Fibroblast of villous mesenchyme (primary cell): ENCODE measurements around the gene CD226. TPM values are rescaled to one million over a fixed set of nuclear protein-coding genes. Genes with fewer than 3 reads are reported as not detected.

Experiments used
- DNase-seq: peaks from one replicate; pipeline ENCODE4 v3.0.0-alpha.2; 2010; ENCODE audit warnings: low read depth
- H3K4me3 ChIP-seq: 2 replicates; pipeline ENCODE4 v1.5.1; 2011; ENCODE audit warnings: low read depth, mild to moderate bottlenecking, low read length
- CTCF ChIP-seq: IDR thresholded peaks from 2 replicates; pipeline ENCODE4 v1.5.1; 2012; ENCODE audit warnings: low read depth, mild to moderate bottlenecking, low read length; ENCODE audit not compliant: insufficient read depth
- total RNA-seq: library from RNA; depleted of rRNA; stranded (reverse); fragments of >200 nt; gene quantifications from 2 replicates; pipeline ENCODE4 v1.2.3, GENCODE V29; 2012

The CD226 gene
- total RNA-seq, 1 donor: 2.6 TPM

GRCh38 chr18:69956665-69957620, 9.3 kb upstream of the CD226 start:
- H3K4me3 ChIP-seq: peak overlapping the region; percentile 20
- no peak for TF ChIP-seq CTCF
- DNase-seq: no peak

- no peak for TF ChIP-seq CTCF
- DNase-seq: peak; percentile 96
- H3K4me3 ChIP-seq: no peak overlapping the region
Measured at GRCh38 chr18:69956057-69956456, 8.4 kb upstream of the CD226 start.

GRCh38 chr18:69954719-69955480, 7.2 kb upstream of the CD226 start:
- TF ChIP-seq CTCF: no peak
- peak; percentile 71 for DNase-seq

GRCh38 chr18:69953191-69953590, 5.5 kb upstream of the CD226 start:
- DNase-seq: no peak
- no peak for TF ChIP-seq CTCF
- no peak overlapping the region for H3K4me3 ChIP-seq

More at GRCh38 chr18:69954719-69955480, 7.2 kb upstream of the CD226 start:
- no peak overlapping the region for H3K4me3 ChIP-seq

- no peak for DNase-seq
- no peak overlapping the region for H3K4me3 ChIP-seq
- no peak for TF ChIP-seq CTCF
Measured at GRCh38 chr18:69951182-69951581, 3.5 kb upstream of the CD226 start.

GRCh38 chr18:69949538-69949936, 1.9 kb upstream of the CD226 start:
- H3K4me3 ChIP-seq: no peak overlapping the region
- no peak for TF ChIP-seq CTCF
- no peak for DNase-seq
